OCI-LY3 (cell line): ENCODE data around the gene NAA10.

Experiments
- CTCF ChIP-seq: fragments of 200-600, 300-600 bp; sonication (generic); IDR thresholded peaks from 2 replicates; pipeline ENCODE4 v1.5.1; 2014; ENCODE audit warnings: antibody characterized with exemption, low read length, low read depth
- EZH2phosphoT487 ChIP-seq: fragments of 200-600 bp; shearing (Covaris generic); IDR thresholded peaks from 2 replicates; pipeline ENCODE4 v1.6.1; 2018; ENCODE audit warnings: antibody characterized with exemption, mixed run types, low read depth

- TF ChIP-seq CTCF = no peak
- TF ChIP-seq EZH2phosphoT487 = no peak
Measured at GRCh38 chrX:153921070-153921469, 13.8 kb downstream of the NAA10 start.
